ENCODE measurements around the gene PDXP. TPM values are rescaled to one million over a fixed set of nuclear protein-coding genes. Genes with fewer than 3 reads are reported as not detected.

The PDXP gene
- total RNA-seq, 1 donor from 2014 or later, result 23.9 TPM

DNA sequence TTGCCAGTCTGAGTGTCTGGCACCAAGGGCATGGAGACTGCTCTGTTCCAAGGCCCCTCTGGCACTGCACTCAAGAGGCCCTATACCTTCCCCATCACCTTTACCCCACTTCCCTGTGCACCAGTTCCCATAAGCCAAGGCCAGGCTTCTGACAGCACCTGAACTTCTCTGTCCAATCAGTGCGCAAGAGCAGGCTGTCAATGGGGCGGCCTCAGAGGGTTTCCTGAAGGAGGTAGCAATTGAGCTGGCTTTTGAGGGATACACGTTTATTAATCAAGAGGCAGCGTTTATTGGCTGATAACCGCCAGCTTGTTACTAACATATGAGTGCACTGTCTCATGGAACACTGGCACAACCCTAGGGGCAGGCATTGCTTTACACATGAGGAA, 17.0 kb upstream of the PDXP start:
- Histone ChIP-seq H3K9me3 (replicated peaks) (no peaks in the 10 kb centered on the region), H3K4me3 (no peak overlapping the region), H3K36me3 (no peaks in the 10 kb centered on the region), H3K4me1 (peaks cover 36% of the 10 kb centered on the region), H3K27ac (replicated peaks) (no peak overlapping the region), H3K27me3 (ENCODE audit: low read depth) (peaks cover 16% of the 10 kb centered on the region)
- DNase-seq, result no peak
- TF ChIP-seq, protein P1, sequence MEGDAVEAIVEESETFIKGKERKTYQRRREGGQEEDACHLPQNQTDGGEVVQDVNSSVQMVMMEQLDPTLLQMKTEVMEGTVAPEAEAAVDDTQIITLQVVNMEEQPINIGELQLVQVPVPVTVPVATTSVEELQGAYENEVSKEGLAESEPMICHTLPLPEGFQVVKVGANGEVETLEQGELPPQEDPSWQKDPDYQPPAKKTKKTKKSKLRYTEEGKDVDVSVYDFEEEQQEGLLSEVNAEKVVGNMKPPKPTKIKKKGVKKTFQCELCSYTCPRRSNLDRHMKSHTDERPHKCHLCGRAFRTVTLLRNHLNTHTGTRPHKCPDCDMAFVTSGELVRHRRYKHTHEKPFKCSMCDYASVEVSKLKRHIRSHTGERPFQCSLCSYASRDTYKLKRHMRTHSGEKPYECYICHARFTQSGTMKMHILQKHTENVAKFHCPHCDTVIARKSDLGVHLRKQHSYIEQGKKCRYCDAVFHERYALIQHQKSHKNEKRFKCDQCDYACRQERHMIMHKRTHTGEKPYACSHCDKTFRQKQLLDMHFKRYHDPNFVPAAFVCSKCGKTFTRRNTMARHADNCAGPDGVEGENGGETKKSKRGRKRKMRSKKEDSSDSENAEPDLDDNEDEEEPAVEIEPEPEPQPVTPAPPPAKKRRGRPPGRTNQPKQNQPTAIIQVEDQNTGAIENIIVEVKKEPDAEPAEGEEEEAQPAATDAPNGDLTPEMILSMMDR (IDR thresholded peaks at IDR 0.05; ENCODE audit: borderline replicate concordance), result no peak
- intact Hi-C loops (cut with micrococcal nuclease), result loop anchor here (10.0 kb wide), 1 partner anchor 153 kb away; no protein-coding TSS in a partner anchor

DNA sequence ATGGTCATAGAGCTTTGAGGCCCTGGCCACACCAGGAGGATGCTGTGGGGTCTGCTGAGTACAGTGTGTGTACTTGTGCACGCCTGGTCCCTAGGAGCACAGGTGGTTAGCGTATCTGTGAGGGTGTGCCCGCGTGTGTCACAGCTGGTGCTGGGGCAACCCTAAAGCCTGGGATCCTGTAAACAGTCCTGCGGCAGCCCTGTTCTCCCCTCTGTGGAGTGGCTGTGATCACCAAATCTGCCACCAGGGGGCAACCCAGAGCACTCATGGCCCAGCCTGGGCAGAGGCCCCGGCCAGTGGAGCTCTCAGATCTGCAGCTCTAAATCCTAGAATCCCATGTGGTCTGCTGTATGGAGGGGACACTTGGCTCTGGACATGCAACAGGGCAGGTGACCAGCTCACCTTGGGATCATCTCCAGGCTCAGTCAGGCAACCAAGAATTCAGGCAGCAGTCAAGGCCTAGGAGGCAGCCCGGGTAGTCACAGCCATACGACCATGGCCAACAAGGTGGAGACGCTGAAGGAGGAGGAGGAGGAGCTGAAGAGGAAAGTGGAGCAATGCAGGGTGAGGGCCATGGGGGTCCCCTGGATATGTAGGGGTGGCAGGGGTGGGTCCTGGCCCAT, 15.2 kb upstream of the PDXP start:
- TF ChIP-seq, protein P1 (IDR thresholded peaks at IDR 0.05; ENCODE audit: borderline replicate concordance), result peak; percentile 97
- Histone ChIP-seq H3K4me3 (no peak overlapping the region), H3K36me3 (no peaks in the 10 kb centered on the region), H3K4me1 (peaks cover 34% of the 10 kb centered on the region), H3K27ac (replicated peaks) (no peak overlapping the region), H3K9me3 (replicated peaks) (no peaks in the 10 kb centered on the region), H3K27me3 (ENCODE audit: low read depth) (peaks cover 16% of the 10 kb centered on the region)
- peak; percentile 87 for DNase-seq
- intact Hi-C loops (cut with micrococcal nuclease), result loop anchor here (10.0 kb wide), 1 partner anchor 151 kb away; no protein-coding TSS in a partner anchor

DNA sequence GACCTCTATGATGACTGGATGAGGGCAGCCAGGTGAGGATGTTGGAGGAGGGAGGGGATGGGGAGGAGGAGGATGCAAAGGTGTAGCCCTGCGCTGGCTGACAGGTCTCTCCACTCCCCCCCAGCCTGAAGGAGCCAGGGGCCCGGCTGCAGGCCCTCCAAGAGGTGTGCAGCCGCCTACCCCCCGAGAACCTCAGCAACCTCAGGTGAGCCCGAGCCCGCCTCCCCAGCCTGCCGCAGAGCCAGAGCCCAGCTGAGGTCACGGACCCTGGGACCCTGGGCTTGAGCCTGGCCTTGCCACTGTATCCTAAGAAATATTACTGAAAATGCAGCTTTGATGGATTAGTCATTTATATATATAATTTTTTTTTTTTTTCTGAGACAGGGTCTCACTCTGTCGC, 11.2 kb upstream of the PDXP start:
- Histone ChIP-seq H3K27ac (replicated peaks) (no peak overlapping the region), H3K4me3 (no peak overlapping the region)

DNA sequence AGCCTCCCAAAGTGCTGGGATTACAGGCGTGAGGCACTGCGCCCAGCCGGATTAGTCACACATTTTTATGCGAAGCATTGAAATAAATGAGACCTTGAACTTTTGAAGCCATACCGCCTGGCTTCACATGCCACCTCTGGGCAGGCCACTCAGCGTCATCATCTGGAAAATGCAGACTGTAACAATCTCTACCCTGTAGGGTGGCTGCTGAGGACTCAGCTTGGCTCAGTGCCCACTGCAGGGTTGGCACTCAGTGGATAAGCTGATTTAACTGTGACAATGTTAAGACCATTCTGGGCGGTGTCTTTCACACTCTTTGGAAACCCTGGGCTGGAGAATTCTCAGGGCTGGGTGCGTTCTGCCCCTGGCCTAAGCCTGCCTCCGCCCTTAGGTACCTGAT, 10.6 kb upstream of the PDXP start:
- no peaks in the 10 kb centered on the region for H3K36me3 ChIP-seq
- TF ChIP-seq, protein P1 (IDR thresholded peaks at IDR 0.05; ENCODE audit: borderline replicate concordance), result no peak
- H3K9me3 ChIP-seq (replicated peaks), result no peaks in the 10 kb centered on the region
- H3K4me1 ChIP-seq, result peaks cover 8% of the 10 kb centered on the region
- intact Hi-C loops (cut with micrococcal nuclease), result loop anchor here (10.0 kb wide), 1 partner anchor 147 kb away; no protein-coding TSS in a partner anchor
- H3K27me3 ChIP-seq (ENCODE audit: low read depth), result no peaks in the 10 kb centered on the region
- no peak overlapping the region for H3K27ac ChIP-seq (replicated peaks)
- DNase-seq, result no peak
- H3K4me3 ChIP-seq, result no peak overlapping the region

More for the DNA sequence above, 11.2 kb upstream of the PDXP start:
- Histone ChIP-seq H3K4me1 (peaks cover 8% of the 10 kb centered on the region), H3K36me3 (no peaks in the 10 kb centered on the region), H3K27me3 (ENCODE audit: low read depth) (no peaks in the 10 kb centered on the region), H3K9me3 (replicated peaks) (no peaks in the 10 kb centered on the region)
- intact Hi-C loops (cut with micrococcal nuclease), result loop anchor here (10.0 kb wide), 1 partner anchor 147 kb away; no protein-coding TSS in a partner anchor
- no peak for DNase-seq
- TF ChIP-seq, protein P1 (IDR thresholded peaks at IDR 0.05; ENCODE audit: borderline replicate concordance), result no peak

DNA sequence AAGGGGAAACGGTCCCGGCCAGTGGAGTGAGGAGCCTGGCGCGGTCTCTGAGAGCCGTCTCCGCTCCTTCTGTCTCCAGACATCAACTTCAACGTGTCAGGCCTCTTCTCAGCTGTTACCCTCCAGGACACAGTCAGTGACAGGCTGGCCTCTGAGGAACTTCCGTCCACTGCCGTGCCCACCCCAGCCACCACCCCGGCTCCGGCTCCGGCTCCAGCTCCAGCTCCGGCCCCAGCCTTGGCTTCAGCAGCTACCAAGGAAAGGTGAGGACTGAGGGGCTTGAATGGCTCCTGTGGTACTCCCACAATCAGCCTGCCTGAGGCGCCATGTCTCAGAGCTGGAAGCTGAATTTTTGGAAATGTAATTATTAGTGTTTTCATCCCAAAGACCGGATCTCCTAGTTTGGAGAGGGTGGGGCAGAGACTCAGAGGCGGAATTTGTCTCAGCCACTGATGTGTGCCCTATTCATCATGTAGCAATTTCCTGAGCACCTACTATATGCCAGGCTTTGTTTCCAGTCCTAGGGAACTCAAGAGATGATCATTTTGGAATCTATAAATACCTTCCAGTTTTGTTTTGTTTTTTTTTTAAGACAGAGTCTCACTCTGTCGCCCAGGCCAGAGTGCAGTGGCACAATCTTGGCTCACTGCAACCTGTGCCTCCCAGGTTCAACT, 7.9 kb upstream of the PDXP start:
- H3K4me1 ChIP-seq, result no peaks in the 10 kb centered on the region
- no peak for DNase-seq
- H3K9me3 ChIP-seq (replicated peaks), result no peaks in the 10 kb centered on the region
- no peak overlapping the region for H3K27ac ChIP-seq (replicated peaks)
- no peaks in the 10 kb centered on the region for H3K27me3 ChIP-seq (ENCODE audit: low read depth)
- H3K4me3 ChIP-seq, result no peak overlapping the region
- H3K36me3 ChIP-seq, result no peaks in the 10 kb centered on the region
- intact Hi-C loops (cut with micrococcal nuclease), result no loop called here
- TF ChIP-seq, protein P1 (IDR thresholded peaks at IDR 0.05; ENCODE audit: borderline replicate concordance), result no peak
